HG02571 (cell line): ENCODE measurements around the gene RASGRF2.
"Not testable (repeated sequence)": the region's sequence is repeated elsewhere in the genome, so short reads cannot be mapped to it uniquely, and the experiment has no call there.

Source experiments
- ATAC-seq: cut with Tn5 transposase; IDR thresholded peaks from one replicate; pipeline ENCODE4 v1.9.1; 2021; ENCODE audit warnings: mild to moderate bottlenecking, moderate library complexity; ENCODE audit not compliant: unreplicated experiment

Gene RASGRF2

GRCh38 chr5:81256766-81257165 is 296.6 kb downstream of the RASGRF2 start:
- no peak for ATAC-seq

DNA sequence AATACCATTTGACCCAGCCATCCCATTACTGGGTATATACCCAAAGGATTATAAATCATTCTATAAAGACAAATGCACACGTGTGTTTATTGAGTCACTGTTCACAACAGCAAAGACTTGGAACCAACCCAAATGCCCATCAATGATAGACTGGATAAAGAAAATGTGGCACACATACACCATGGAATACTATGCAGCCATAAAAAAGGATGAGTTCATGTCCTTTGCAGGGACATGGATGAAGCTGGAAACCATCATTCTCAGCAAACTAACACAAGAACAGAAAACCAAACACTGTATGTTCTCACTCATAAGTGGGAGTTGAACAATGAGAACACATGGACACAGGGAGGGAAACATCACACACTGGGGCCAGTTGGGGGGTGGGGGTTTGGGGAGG is 302.6 kb downstream of the RASGRF2 start:
- ATAC-seq: not testable (repeated sequence)

GRCh38 chr5:81265101-81265500 is 304.9 kb downstream of the RASGRF2 start:
- no peak for ATAC-seq

- no peak for ATAC-seq
These were observed 308.5 kb downstream of the RASGRF2 start for GRCh38 chr5:81268521-81269196.

- no peak for ATAC-seq
These were observed 309.7 kb downstream of the RASGRF2 start for GRCh38 chr5:81269751-81270393.

DNA sequence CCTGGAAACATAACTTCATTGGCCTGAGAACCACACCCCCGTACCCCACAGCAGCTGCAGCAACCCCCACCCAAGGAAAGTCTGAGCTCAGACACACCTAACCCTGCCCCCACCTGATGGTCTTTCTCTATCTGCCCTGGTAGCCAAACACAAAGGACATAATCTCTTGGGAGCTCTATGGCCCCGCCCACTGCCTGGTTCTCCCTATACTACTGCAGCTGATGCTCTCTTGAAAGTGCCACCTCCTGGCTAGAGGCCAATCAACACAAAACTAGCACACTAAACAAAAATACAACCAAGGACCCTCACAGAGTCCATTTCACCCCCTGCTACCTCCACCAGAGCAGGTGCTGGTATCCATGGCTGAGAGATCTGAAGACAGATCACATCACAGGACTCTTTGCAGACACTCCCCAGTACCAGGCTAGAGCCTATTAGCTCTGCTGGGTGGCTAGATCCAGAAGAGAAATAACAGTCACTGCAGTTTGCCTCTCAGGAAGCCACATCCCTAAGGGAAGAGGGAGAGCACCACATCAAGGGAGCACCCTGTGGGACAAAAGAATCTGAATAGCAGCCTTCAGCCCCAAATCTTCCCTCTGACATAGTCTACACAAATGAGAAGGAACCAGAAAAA is 310.3 kb downstream of the RASGRF2 start:
- ATAC-seq: not testable (repeated sequence)
